ENCODE results near the gene ADAMTS13. TPM values are rescaled to one million over a fixed set of nuclear protein-coding genes. Genes with fewer than 3 reads are reported as not detected.

Gene ADAMTS13
- polyA plus RNA-seq, 1 donor from 2014 or later, result 13.5 TPM

- Histone ChIP-seq H2AFZ (ENCODE audit: low read depth, low read length) (no peak overlapping the region), H3K9me2 (ENCODE audit: insufficient read depth, low read length) (no peaks in the 10 kb centered on the region), H3K9me3 (ENCODE audit: low read length) (no peaks in the 10 kb centered on the region), H3K9ac (ENCODE audit: low read length) (no peak overlapping the region), H3K36me3 (ENCODE audit: insufficient read depth, low read length) (no peaks in the 10 kb centered on the region), H3K4me3 (ENCODE audit: low read length) (no peak overlapping the region), H3K27ac (ENCODE audit: low read length) (no peak overlapping the region), H4K20me1 (ENCODE audit: insufficient read depth) (no peaks in the 10 kb centered on the region), H3K79me2 (replicated peaks; ENCODE audit: insufficient read depth, low read length) (peaks cover 22% of the 10 kb centered on the region), H3K27me3 (ENCODE audit: insufficient read depth, low read depth, low read length) (no peaks in the 10 kb centered on the region), H3F3A (ENCODE audit: insufficient read depth, low read length, poor library complexity, severe bottlenecking) (no peaks in the 10 kb centered on the region), H3K4me2 (ENCODE audit: low read length) (no peak overlapping the region)
- TF ChIP-seq RAD21 (conservative IDR thresholded peaks at IDR 0.05), result no peak
- no peak for TF ChIP-seq MXI1 (conservative IDR thresholded peaks at IDR 0.05; ENCODE audit: poor library complexity, severe bottlenecking)
- TF ChIP-seq TAF1 (IDR thresholded peaks at IDR 0.05; ENCODE audit: low read depth), result no peak
- TF ChIP-seq POLR2AphosphoS5 (IDR thresholded peaks at IDR 0.05), result no peak
- no peak for TF ChIP-seq REST (IDR thresholded peaks at IDR 0.05; ENCODE audit: borderline replicate concordance)
- TF ChIP-seq SMC3 (conservative IDR thresholded peaks at IDR 0.05; ENCODE audit: poor library complexity), result no peak
- no peak for TF ChIP-seq EZH2 (IDR thresholded peaks at IDR 0.05; ENCODE audit: borderline replicate concordance, insufficient read depth, low read length, poor library complexity, severe bottlenecking)
- TF ChIP-seq CTCF (IDR thresholded peaks at IDR 0.05; ENCODE audit: poor library complexity, severe bottlenecking), result no peak
- no peak for TF ChIP-seq EP300 (conservative IDR thresholded peaks at IDR 0.05; ENCODE audit: poor library complexity, severe bottlenecking)
These were observed 44.4 kb upstream of the ADAMTS13 start for GRCh38 chr9:133377721-133378216.

GRCh38 chr9:133378408-133378962, 43.7 kb upstream of the ADAMTS13 start:
- H3K4me3 ChIP-seq (ENCODE audit: low read length), result no peak overlapping the region
- H3K9me3 ChIP-seq (ENCODE audit: low read length), result no peaks in the 10 kb centered on the region
- H3K9ac ChIP-seq (ENCODE audit: low read length), result no peak overlapping the region
- no peak overlapping the region for H2AFZ ChIP-seq (ENCODE audit: low read depth, low read length)
- peaks cover 17% of the 10 kb centered on the region for H3K79me2 ChIP-seq (replicated peaks; ENCODE audit: insufficient read depth, low read length)
- H3K4me2 ChIP-seq (ENCODE audit: low read length), result no peak overlapping the region
- no peaks in the 10 kb centered on the region for H3K36me3 ChIP-seq (ENCODE audit: insufficient read depth, low read length)
- no peaks in the 10 kb centered on the region for H3F3A ChIP-seq (ENCODE audit: insufficient read depth, low read length, poor library complexity, severe bottlenecking)
- no peak for TF ChIP-seq CTCF (IDR thresholded peaks at IDR 0.05; ENCODE audit: poor library complexity, severe bottlenecking)
- TF ChIP-seq RAD21 (conservative IDR thresholded peaks at IDR 0.05), result no peak
- H4K20me1 ChIP-seq (ENCODE audit: insufficient read depth), result no peaks in the 10 kb centered on the region
- no peak overlapping the region for H3K27ac ChIP-seq (ENCODE audit: low read length)
- H3K27me3 ChIP-seq (ENCODE audit: insufficient read depth, low read depth, low read length), result no peaks in the 10 kb centered on the region
- H3K9me2 ChIP-seq (ENCODE audit: insufficient read depth, low read length), result no peaks in the 10 kb centered on the region
